ENCODE results near the gene SMTNL2. TPM values are rescaled to one million over a fixed set of nuclear protein-coding genes. Genes with fewer than 3 reads are reported as not detected.
"Not testable (repeated sequence)": the region's sequence is repeated elsewhere in the genome, so short reads cannot be mapped to it uniquely, and the experiment has no call there.

Gene SMTNL2
- total RNA-seq, 3 donors from 2014 or later = not detected

DNA sequence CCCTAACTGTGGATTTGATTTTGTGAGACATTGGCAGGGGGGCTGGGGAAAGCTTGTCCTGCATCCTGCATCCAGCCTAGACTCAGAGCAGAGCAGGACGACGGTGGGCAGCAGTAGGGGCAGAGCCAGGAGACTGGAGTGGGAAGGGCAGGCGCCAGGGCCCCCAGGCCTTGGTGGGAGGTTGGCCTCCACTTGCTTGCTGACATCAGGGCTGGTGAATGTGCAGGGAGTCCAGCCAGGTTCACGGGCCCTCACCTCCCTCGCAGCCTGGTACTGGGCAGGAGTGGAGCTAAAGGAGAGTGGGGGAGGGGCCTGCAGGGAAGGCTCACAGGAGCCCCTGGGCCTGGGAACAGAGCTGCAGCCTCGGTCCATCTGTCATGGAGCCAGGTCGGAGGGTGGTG lies 2.2 kb upstream of the SMTNL2 start:
- Mint-ChIP-seq H3K4me1 (ENCODE audit: low read depth) (peaks cover 4% of the 10 kb centered on the region), H3K4me3 (no peak overlapping the region), H3K9me3 (no peaks in the 10 kb centered on the region), H3K36me3 (ENCODE audit: insufficient read depth) (no peaks in the 10 kb centered on the region), H3K27me3 (ENCODE audit: low read depth) (peaks cover 47% of the 10 kb centered on the region)
- no peak for ATAC-seq
- DNase-seq = no peak

DNA sequence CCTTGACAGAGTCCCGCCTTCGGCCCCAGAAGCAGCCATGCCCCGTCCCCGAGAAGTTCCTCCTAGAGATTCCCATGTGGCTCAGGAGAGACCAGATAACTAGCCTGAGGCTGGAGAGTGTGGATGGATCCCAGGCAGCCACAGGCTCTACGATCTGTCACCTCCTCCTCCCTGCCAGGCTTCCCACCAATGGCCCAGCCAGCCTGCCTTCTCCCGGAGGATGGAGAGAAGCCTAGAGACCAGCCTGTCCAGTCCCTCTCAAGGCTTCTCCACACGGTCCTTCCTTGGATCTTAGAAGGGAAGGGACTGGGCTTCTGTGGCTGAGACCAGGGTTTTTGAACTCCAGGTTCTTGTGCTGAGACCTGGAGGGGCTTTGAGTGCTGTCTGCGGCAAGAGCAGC lies 1.6 kb upstream of the SMTNL2 start:
- Mint-ChIP-seq H3K9me3 (no peaks in the 10 kb centered on the region), H3K4me3 (no peak overlapping the region), H3K4me1 (ENCODE audit: low read depth) (peaks cover 4% of the 10 kb centered on the region), H3K27me3 (ENCODE audit: low read depth) (peaks cover 47% of the 10 kb centered on the region), H3K36me3 (ENCODE audit: insufficient read depth) (no peaks in the 10 kb centered on the region)
- DNase-seq (no peak), ATAC-seq (no peak)

DNA sequence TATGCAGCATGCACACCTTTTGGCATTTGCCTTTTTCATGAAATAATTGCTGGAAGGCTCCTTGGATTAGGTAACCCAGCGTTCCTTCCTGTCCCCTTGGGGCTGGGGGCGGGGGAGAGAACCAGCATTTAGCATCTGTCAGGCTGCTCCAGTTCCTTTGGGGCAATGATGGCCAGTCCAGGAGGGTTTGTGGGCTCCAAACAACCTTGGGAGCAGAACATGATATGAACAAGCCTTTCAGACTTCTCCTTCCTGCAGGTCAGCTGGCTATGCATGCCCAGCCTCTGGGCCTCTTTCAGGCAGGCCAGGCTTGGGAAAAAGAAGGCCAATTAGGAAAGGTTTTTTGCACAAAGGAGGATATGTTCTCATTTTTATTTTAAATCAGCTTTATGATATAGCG lies 1.1 kb upstream of the SMTNL2 start:
- Mint-ChIP-seq H3K4me3 (no peak overlapping the region), H3K4me1 (ENCODE audit: low read depth) (peaks cover 4% of the 10 kb centered on the region), H3K9me3 (no peaks in the 10 kb centered on the region), H3K36me3 (ENCODE audit: insufficient read depth) (no peaks in the 10 kb centered on the region), H3K27me3 (ENCODE audit: low read depth) (peaks cover 47% of the 10 kb centered on the region)
- DNase-seq (no peak), ATAC-seq (no peak)

DNA sequence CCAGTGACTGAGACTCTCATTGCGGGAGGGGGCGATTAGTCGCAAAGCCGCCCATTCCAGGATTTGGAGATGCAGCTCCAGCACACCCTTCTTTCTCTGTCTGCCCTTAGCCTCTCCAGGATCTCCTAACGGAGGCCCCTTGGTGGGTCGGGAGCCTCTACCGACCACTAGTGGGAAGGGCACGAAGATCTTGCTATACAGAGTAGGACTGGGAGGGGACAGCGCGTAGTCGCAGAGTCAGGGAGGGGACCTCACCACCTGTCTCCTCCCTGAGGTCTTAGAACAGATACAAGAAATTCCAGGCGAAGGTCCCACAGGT lies 588 bp upstream of the SMTNL2 start:
- H3K27me3 Mint-ChIP-seq (ENCODE audit: low read depth) = peaks cover 47% of the 10 kb centered on the region
- H3K9me3 Mint-ChIP-seq = no peaks in the 10 kb centered on the region
- peaks cover 4% of the 10 kb centered on the region for H3K4me1 Mint-ChIP-seq (ENCODE audit: low read depth)
- no peak for DNase-seq
- ATAC-seq = peak; percentile 63
- peak overlapping the region; percentile 70 for H3K4me3 Mint-ChIP-seq
- H3K36me3 Mint-ChIP-seq (ENCODE audit: insufficient read depth) = no peaks in the 10 kb centered on the region

DNA sequence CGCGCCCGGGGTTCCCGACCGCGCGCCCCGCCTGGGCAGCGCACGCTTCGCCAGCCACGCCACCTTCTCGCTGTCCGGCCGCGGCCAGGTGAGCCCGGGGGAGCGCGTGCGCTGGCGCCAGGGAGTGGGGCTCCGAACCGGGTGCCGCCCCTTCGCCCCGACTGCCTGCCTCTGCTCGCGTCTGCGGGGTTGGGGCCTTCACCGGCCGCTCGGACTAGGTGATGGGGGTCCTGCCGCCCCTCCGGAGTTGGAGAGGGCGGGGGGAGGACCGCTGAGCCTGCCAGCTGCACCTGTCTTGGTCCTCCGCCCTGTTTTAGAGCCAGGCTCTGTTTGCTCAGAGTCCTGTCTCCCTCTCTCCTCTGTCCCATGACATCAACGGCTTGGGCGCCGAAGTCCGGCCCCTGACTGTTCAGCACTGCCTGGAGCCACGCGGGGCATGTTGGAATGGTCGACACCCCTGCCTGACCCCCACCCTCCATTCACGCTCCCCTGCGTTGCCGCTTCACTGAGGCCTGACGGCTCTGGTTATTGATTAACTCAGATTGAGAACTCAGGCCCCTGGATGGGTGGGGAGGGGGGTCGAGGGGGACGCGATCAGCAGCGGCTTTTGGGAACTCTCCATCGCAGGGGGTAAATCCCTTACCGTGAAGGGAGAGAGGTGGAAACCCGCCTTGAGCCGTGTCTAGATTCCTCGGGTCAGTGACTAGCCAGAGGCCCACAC lies 748 bp downstream of the SMTNL2 start:
- H3K27me3 Mint-ChIP-seq (ENCODE audit: low read depth) = peaks cover 47% of the 10 kb centered on the region
- DNase-seq = no peak
- H3K4me1 Mint-ChIP-seq (ENCODE audit: low read depth) = peaks cover 4% of the 10 kb centered on the region
- H3K9me3 Mint-ChIP-seq = no peaks in the 10 kb centered on the region
- H3K36me3 Mint-ChIP-seq (ENCODE audit: insufficient read depth) = no peaks in the 10 kb centered on the region
- ATAC-seq = peak in 1 of 2 donors; percentile 1
- H3K4me3 Mint-ChIP-seq = peak overlapping the region; percentile 56

DNA sequence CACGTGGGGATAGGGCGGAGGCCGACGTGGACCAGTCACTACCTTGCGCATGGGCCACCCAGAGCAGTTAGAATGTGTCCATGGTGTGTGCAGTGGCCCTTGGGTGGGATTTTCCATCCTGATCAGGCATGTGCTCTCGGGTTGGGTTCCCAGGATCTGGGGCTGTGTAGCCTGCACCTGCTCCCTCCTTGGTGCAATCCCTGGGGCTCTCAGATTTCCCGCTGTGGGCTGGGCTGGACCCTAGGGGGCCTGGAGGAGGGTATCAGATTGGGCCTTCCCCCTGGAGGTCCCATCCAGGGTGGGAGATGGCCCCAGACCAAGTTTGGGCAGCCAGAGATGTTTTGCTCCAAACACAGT lies 1.3 kb downstream of the SMTNL2 start:
- peaks cover 47% of the 10 kb centered on the region for H3K27me3 Mint-ChIP-seq (ENCODE audit: low read depth)
- no peak overlapping the region for H3K4me3 Mint-ChIP-seq
- no peaks in the 10 kb centered on the region for H3K9me3 Mint-ChIP-seq
- ATAC-seq = no peak
- no peaks in the 10 kb centered on the region for H3K36me3 Mint-ChIP-seq (ENCODE audit: insufficient read depth)
- peaks cover 4% of the 10 kb centered on the region for H3K4me1 Mint-ChIP-seq (ENCODE audit: low read depth)
- no peak for DNase-seq

DNA sequence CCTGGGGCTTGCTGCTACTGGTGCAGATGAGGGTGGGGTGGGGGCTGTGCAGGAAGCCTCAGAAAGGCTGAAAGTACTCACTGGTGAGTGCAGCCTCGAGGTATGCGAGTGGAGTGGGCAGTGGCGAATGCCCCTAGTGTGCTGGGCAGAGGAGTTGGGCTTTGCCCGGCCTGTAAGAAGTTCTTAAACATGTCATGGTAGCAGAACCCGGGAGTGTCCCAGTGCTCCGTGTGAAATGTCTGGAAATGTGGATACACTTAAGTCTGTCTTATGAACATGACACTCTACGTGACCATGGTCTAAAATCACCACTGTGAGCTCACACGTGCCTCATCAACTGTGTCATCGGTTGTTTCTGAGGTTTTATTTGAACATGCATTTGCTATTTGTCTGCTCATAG lies 1.7 kb downstream of the SMTNL2 start:
- DNase-seq (no peak), ATAC-seq (no peak)
- Mint-ChIP-seq H3K9me3 (no peaks in the 10 kb centered on the region), H3K4me3 (no peak overlapping the region), H3K4me1 (ENCODE audit: low read depth) (peaks cover 4% of the 10 kb centered on the region), H3K36me3 (ENCODE audit: insufficient read depth) (no peaks in the 10 kb centered on the region), H3K27me3 (ENCODE audit: low read depth) (peaks cover 46% of the 10 kb centered on the region)

DNA sequence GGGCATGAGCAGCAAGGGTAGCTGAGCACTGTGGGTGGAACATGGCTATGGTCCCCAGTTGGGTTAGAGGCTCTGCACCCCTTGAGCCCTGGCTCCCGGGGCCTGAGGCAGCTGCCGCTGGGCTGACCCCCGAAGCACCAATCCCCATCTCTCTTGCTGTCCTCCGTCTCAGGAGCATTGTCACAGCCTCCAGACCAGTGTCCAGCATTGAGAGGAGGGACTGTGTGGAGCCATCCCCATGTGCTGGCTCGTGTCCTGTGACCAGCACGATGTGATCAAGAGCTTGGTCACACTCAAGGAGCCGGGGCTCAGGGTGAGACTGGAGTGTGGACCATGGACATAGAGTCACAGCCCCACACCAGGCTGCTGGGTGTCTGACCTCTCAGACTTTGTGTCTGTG lies 2.9 kb downstream of the SMTNL2 start:
- Mint-ChIP-seq H3K4me3 (no peak overlapping the region), H3K4me1 (ENCODE audit: low read depth) (peaks cover 4% of the 10 kb centered on the region), H3K9me3 (no peaks in the 10 kb centered on the region), H3K36me3 (ENCODE audit: insufficient read depth) (no peaks in the 10 kb centered on the region), H3K27me3 (ENCODE audit: low read depth) (peaks cover 36% of the 10 kb centered on the region)
- DNase-seq (no peak), ATAC-seq (no peak)

DNA sequence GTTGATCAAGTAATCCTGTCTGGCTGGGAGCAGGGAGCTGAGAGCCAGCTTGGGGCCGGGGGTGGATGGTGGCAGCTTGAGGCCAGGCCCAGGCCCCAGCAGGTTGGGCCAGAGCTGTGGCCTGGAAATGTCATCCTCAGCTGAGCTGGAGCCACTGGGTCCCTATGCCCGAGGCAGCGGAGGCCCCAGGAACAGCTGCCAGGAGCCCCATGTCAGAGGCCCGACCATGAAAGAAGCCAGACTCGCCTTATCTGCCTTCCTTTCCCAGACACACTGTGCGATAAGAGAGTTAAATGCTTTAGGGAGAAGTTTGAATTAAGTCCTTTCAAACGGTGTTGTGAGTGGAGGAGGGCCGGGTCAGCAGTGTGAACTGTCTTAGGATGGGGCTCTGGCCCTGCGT lies 3.5 kb downstream of the SMTNL2 start:
- H3K4me1 Mint-ChIP-seq (ENCODE audit: low read depth) = peaks cover 4% of the 10 kb centered on the region
- no peaks in the 10 kb centered on the region for H3K36me3 Mint-ChIP-seq (ENCODE audit: insufficient read depth)
- no peaks in the 10 kb centered on the region for H3K9me3 Mint-ChIP-seq
- H3K4me3 Mint-ChIP-seq = no peak overlapping the region
- DNase-seq = no peak
- H3K27me3 Mint-ChIP-seq (ENCODE audit: low read depth) = peaks cover 35% of the 10 kb centered on the region
- no peak for ATAC-seq

DNA sequence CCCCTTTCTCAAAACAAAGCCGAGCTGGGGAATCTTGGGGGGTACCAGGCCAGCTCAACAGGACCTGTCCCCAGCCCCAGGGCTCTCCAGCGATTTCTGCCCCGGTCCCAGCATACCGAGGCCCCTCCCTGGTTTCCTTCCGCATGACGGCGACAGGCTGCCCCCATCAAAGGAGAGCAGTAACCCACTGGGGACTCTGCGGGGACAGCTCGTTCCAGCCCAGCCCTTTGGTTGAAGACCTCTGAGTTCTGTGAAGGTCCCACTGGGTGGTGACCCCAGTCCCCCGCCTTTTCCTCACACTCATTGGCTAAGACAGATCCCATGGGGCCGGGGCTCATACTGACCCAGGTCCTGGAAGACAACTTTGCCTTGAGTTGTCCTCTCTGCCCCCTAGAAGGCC lies 4.1 kb downstream of the SMTNL2 start:
- Mint-ChIP-seq H3K36me3 (ENCODE audit: insufficient read depth) (no peaks in the 10 kb centered on the region), H3K4me1 (ENCODE audit: low read depth) (peaks cover 4% of the 10 kb centered on the region), H3K9me3 (no peaks in the 10 kb centered on the region), H3K27me3 (ENCODE audit: low read depth) (peaks cover 29% of the 10 kb centered on the region), H3K4me3 (no peak overlapping the region)
- ATAC-seq = no peak
- DNase-seq = no peak

DNA sequence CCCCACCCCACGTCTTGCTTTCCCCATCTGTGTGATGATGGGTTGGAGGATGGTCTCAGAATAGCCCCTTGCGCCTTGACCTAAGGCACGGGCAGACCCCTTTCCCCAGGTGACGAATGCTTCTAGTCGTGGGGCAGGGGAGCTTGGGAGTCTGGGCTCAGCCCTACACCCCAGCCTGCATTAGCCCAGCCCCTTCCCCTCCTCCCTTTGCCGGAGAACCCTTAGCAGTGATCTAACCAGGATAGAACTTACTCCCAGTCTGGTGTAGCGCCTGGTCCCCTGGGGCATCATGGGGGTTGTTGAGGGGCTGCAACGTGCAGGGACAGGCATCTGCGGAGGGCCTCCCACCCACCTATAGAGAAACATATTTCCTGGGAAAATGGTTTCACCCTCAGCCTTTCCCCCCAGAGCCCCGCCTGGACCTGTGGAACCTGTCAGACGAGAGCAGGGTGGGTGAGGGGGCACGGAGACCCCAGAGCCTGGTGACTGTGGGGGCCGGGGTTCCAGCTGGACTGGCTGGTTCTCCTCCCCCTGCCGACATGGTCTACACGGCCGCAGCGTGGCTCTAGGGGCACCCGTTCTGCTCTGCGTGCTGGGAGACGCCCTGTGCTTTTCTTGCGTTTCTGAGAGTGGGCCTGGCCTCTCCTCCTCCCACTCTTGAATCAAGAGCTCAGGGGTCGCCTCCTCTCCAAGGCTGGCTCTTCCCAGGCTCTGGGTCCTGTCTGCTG lies 4.7 kb downstream of the SMTNL2 start:
- Mint-ChIP-seq H3K4me1 (ENCODE audit: low read depth) (peaks cover 1% of the 10 kb centered on the region), H3K27me3 (ENCODE audit: low read depth) (peaks cover 23% of the 10 kb centered on the region), H3K36me3 (ENCODE audit: insufficient read depth) (no peaks in the 10 kb centered on the region), H3K4me3 (no peak overlapping the region), H3K9me3 (no peaks in the 10 kb centered on the region)
- ATAC-seq (no peak), DNase-seq (no peak)

DNA sequence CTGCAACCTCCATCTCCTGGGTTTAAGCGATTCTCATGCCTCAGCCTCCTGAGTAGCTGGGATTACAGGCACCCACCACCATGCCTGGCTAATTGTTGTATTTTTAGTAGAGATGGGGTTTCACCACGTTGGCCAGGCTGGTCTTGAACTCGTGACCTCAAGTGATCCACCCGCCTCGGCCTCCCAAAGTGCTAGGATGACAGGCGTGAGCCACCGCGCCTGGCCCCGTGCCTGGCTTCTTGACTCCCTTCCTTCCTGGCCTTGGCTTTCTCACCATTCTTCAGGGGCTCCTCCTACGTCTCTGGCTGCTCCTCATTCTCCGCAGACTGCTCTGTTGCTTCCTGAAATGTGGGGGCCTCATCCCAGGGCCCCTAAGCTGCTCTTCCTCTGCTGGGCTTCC lies 5.7 kb downstream of the SMTNL2 start:
- not testable (repeated sequence) for H3K9me3 Mint-ChIP-seq; ATAC-seq; H3K4me3 Mint-ChIP-seq; H3K4me1 Mint-ChIP-seq (ENCODE audit: low read depth); DNase-seq; H3K36me3 Mint-ChIP-seq (ENCODE audit: insufficient read depth)
- peaks cover 23% of the 10 kb centered on the region for H3K27me3 Mint-ChIP-seq (ENCODE audit: low read depth)

DNA sequence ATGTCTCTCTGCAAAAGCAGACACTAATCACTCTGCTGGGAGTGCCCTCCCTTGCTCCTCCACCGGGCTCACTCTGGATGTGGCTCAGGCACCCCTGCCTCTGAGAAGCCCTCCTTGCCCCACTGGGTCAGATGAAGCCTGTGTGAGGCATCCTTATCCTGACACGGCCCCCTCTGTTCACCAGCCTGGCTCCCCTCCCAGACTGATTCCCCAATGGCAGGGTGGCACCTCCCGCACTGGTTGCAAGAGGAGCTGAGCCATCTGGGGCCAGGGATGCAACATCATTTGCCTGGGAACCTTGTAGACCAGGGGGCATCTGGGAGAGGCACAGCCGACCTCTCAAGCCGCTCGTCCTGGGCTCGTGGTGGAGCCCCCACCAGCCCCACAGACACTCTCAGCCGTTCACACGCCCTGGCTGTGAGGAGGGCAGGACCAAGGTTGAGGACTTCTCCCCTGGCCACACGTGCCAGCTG lies 6.7 kb downstream of the SMTNL2 start:
- Mint-ChIP-seq H3K36me3 (ENCODE audit: insufficient read depth) (no peaks in the 10 kb centered on the region), H3K9me3 (no peaks in the 10 kb centered on the region), H3K4me1 (ENCODE audit: low read depth) (peaks cover 3% of the 10 kb centered on the region), H3K4me3 (no peak overlapping the region), H3K27me3 (ENCODE audit: low read depth) (peaks cover 14% of the 10 kb centered on the region)
- ATAC-seq = no peak
- no peak for DNase-seq

DNA sequence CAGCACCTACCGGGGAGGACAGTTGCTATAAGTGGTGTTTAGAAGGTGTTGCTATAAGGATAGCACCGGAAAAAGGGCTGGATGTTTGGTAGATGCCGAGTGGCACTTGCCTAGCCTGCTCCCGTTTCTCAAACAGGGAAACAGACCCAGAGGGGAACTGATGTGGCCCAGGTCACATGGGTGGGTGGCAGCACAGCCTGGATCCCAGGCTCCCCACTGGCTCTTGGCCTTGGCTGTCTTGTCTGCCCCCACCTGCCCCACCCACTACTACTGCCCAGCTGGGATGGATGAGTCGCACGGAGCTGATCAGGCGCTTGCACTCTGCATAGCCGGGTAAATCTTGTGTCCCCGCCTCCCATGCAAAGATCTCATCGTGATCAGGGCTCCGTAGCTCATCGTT lies 7.2 kb downstream of the SMTNL2 start:
- Mint-ChIP-seq H3K36me3 (ENCODE audit: insufficient read depth) (no peaks in the 10 kb centered on the region), H3K9me3 (no peaks in the 10 kb centered on the region), H3K4me1 (ENCODE audit: low read depth) (peaks cover 3% of the 10 kb centered on the region), H3K4me3 (no peak overlapping the region), H3K27me3 (ENCODE audit: low read depth) (peaks cover 9% of the 10 kb centered on the region)
- ATAC-seq = no peak
- no peak for DNase-seq

DNA sequence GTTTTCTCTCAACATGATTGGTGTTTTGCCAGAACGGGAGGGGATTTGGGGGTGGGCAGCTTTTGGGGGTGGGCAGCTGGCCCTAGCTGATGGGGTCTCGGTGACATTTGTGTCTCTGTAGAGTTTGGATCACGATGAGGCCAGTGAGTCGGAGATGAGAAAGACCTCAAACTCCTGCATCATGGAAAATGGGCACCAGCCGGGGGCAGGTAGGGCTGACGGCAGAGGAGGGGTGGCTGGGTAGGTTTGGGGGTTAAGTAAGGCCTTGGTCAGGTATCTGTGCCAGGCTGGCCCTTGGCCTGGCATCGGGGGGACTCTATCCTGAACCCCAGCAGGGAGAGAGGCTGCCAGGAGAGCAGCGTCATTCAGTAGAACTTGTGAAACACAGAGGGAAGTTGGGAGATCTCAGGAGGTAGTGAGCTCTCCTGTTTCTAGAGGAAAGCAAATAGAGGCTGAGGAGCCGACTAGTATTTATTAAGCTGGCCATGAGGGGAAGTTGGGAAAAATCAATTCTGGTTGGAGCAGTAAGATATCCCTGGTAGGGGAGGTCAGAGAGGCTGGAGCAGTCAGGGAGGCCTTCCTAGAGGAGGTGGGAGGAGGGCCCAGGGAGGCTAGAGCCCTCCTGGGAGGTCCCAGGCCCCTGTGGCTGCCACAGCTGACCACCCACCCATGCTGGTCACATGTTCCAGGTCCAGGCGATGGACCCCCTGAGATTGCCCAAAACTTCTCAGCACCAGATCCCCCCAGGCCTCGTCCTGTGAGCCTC lies 8.1 kb downstream of the SMTNL2 start:
- Mint-ChIP-seq H3K27me3 (ENCODE audit: low read depth) (peaks cover 6% of the 10 kb centered on the region), H3K9me3 (no peaks in the 10 kb centered on the region), H3K4me1 (ENCODE audit: low read depth) (peaks cover 3% of the 10 kb centered on the region), H3K4me3 (no peak overlapping the region), H3K36me3 (ENCODE audit: insufficient read depth) (no peaks in the 10 kb centered on the region)
- no peak for DNase-seq
- no peak for ATAC-seq
